Measurements from ENCODE around the gene ST8SIA2.

Gene ST8SIA2

DNA sequence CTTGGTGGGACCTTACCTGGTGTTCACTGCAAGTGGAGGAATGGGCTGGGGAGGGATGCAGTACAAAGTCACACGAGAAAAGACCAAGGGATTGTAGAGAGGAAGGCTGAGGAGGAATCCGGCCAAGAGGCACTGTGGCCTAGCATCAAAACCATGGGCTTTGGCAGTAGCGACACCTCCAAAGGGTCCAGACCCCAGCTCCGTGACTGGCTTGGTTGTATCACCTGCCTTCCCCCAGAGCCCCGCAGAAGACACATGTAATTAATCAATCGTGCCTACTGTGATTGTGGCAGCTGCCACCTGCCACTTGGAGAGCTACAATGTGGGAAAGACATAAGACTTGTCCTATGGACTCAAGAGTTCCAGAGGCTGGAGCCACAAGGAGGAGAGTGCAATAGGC is 54.7 kb downstream of the ST8SIA2 start:
- H2BK12ac ChIP-seq (ENCODE audit: low read length) = no peak overlapping the region
- no peak overlapping the region for H4K8ac ChIP-seq (ENCODE audit: low read depth, low read length)
- H3K4me3 ChIP-seq (ENCODE audit: low read length in 2 of 2) = no peak overlapping the region
- no peak overlapping the region for H2AFZ ChIP-seq (ENCODE audit: low read length)
- H3K9me3 ChIP-seq (replicated peaks in 1 of 2; ENCODE audit: control insufficient read depth in 2 of 2, insufficient read depth in 1 of 2, low read depth in 1 of 2, low read length in 2 of 2) = no peaks in the 10 kb centered on the region
- no peak overlapping the region for H3K4me2 ChIP-seq (ENCODE audit: insufficient read depth, low read length, poor library complexity, severe bottlenecking)
- H2AK5ac ChIP-seq (ENCODE audit: low read depth, low read length) = no peak overlapping the region
- no CpG with 5 or more reads among the region's 6 CpGs for WGBS, 2 donors (ENCODE audit: extremely low coverage in 2 of 2, insufficient read length in 2 of 2, insufficient replicate concordance in 1 of 2)
- no peak overlapping the region for H3K27ac ChIP-seq (replicated peaks; ENCODE audit: low read length)
- no peak overlapping the region for H3K23ac ChIP-seq (ENCODE audit: low read depth, low read length, poor library complexity)
- no peak overlapping the region for H3K4ac ChIP-seq (ENCODE audit: low read length)
- no peaks in the 10 kb centered on the region for H3K4me1 ChIP-seq (ENCODE audit: control insufficient read depth in 2 of 2, insufficient read depth in 1 of 2, low read depth in 1 of 2, low read length in 2 of 2)
- no peak overlapping the region for H4K91ac ChIP-seq (ENCODE audit: low read depth, low read length, poor library complexity)
- no peak overlapping the region for H2BK120ac ChIP-seq (ENCODE audit: low read depth, low read length)
- H2BK5ac ChIP-seq (ENCODE audit: low read length) = no peak overlapping the region
- no peaks in the 10 kb centered on the region for H3K27me3 ChIP-seq (ENCODE audit: control insufficient read depth in 3 of 3, insufficient read depth in 3 of 3, low read depth in 1 of 3, low read length in 3 of 3)
- no peak overlapping the region for H2BK15ac ChIP-seq (ENCODE audit: low read length)
- H3K18ac ChIP-seq (ENCODE audit: low read length) = no peak overlapping the region
- no peak overlapping the region for H3K9ac ChIP-seq (ENCODE audit: low read depth, low read length, poor library complexity)
- H3K14ac ChIP-seq (ENCODE audit: low read length) = no peak overlapping the region
- no peak for DNase-seq (ENCODE audit: low spot score)
- H3K36me3 ChIP-seq (replicated peaks in 1 of 2; ENCODE audit: control insufficient read depth in 2 of 2, insufficient read depth in 2 of 2, low read length in 2 of 2) = peaks cover 38 to 100% of the 10 kb centered on the region in 2 donors
- H3K79me1 ChIP-seq (ENCODE audit: low read depth, low read length) = no peaks in the 10 kb centered on the region

DNA sequence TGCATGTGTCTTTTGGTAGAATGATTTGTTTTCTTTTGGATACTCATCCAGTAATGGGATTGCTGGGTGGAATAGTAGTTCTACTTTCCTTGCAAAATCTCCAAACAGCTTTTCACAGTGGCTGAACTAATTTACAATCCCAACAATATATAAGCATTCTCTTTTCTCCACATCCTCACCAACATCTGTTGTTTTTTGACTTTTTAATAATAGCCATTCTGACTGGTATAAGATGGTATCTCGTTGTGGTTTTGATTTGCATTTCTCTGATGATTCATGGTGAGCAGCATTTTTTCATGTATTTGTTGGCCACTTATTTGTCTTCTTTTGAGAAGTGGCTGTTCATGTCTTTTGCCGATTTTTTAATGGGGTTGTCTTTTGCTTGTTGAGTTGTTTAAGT is 55.8 kb downstream of the ST8SIA2 start:
- Histone ChIP-seq H3K14ac (ENCODE audit: low read length) (no peak overlapping the region), H2BK5ac (ENCODE audit: low read length) (no peak overlapping the region), H3K18ac (ENCODE audit: low read length) (no peak overlapping the region), H3K9me3 (replicated peaks in 1 of 2; ENCODE audit: control insufficient read depth in 2 of 2, insufficient read depth in 1 of 2, low read depth in 1 of 2, low read length in 2 of 2) (no peaks in the 10 kb centered on the region), H2BK15ac (ENCODE audit: low read length) (no peak overlapping the region), H3K4me1 (ENCODE audit: control insufficient read depth in 2 of 2, insufficient read depth in 1 of 2, low read depth in 1 of 2, low read length in 2 of 2) (no peaks in the 10 kb centered on the region), H3K79me1 (ENCODE audit: low read depth, low read length) (no peaks in the 10 kb centered on the region), H3K4me2 (ENCODE audit: insufficient read depth, low read length, poor library complexity, severe bottlenecking) (no peak overlapping the region), H3K4me3 (ENCODE audit: low read length in 2 of 2) (no peak overlapping the region), H3K4ac (ENCODE audit: low read length) (no peak overlapping the region), H2AFZ (ENCODE audit: low read length) (no peak overlapping the region), H2AK5ac (ENCODE audit: low read depth, low read length) (no peak overlapping the region), H4K91ac (ENCODE audit: low read depth, low read length, poor library complexity) (no peak overlapping the region), H4K8ac (ENCODE audit: low read depth, low read length) (no peak overlapping the region), H3K9ac (ENCODE audit: low read depth, low read length, poor library complexity) (no peak overlapping the region), H2BK120ac (ENCODE audit: low read depth, low read length) (no peak overlapping the region), H3K27ac (replicated peaks; ENCODE audit: low read length) (no peak overlapping the region), H3K36me3 (replicated peaks in 1 of 2; ENCODE audit: control insufficient read depth in 2 of 2, insufficient read depth in 2 of 2, low read length in 2 of 2) (peaks cover 36 to 100% of the 10 kb centered on the region in 2 donors), H3K27me3 (ENCODE audit: control insufficient read depth in 3 of 3, insufficient read depth in 3 of 3, low read depth in 1 of 3, low read length in 3 of 3) (no peaks in the 10 kb centered on the region), H3K23ac (ENCODE audit: low read depth, low read length, poor library complexity) (no peak overlapping the region), H2BK12ac (ENCODE audit: low read length) (no peak overlapping the region)
- no CpG with 5 or more reads among the region's 2 CpGs for WGBS, 2 donors (ENCODE audit: extremely low coverage in 2 of 2, insufficient read length in 2 of 2, insufficient replicate concordance in 1 of 2)
- no peak for DNase-seq (ENCODE audit: low spot score)

GRCh38 chr15:92451225-92451825 is 57.6 kb downstream of the ST8SIA2 start:
- H2BK5ac ChIP-seq (ENCODE audit: low read length) = no peak overlapping the region
- no peak overlapping the region for H3K4me2 ChIP-seq (ENCODE audit: insufficient read depth, low read length, poor library complexity, severe bottlenecking)
- DNase-seq (ENCODE audit: low spot score) = no peak
- no peak overlapping the region for H2BK120ac ChIP-seq (ENCODE audit: low read depth, low read length)
- H3K9me3 ChIP-seq (replicated peaks in 1 of 2; ENCODE audit: control insufficient read depth in 2 of 2, insufficient read depth in 1 of 2, low read depth in 1 of 2, low read length in 2 of 2) = no peaks in the 10 kb centered on the region
- no peak overlapping the region for H2AFZ ChIP-seq (ENCODE audit: low read length)
- peaks cover 0 to 3% of the 10 kb centered on the region in 2 donors for H3K4me1 ChIP-seq (ENCODE audit: control insufficient read depth in 2 of 2, insufficient read depth in 1 of 2, low read depth in 1 of 2, low read length in 2 of 2)
- no peaks in the 10 kb centered on the region for H3K27me3 ChIP-seq (ENCODE audit: control insufficient read depth in 3 of 3, insufficient read depth in 3 of 3, low read depth in 1 of 3, low read length in 3 of 3)
- no peak overlapping the region for H3K14ac ChIP-seq (ENCODE audit: low read length)
- H3K27ac ChIP-seq (replicated peaks; ENCODE audit: low read length) = no peak overlapping the region
- H2AK5ac ChIP-seq (ENCODE audit: low read depth, low read length) = no peak overlapping the region
- no peak overlapping the region for H4K91ac ChIP-seq (ENCODE audit: low read depth, low read length, poor library complexity)
- peak overlapping the region; percentile 21 for H3K23ac ChIP-seq (ENCODE audit: low read depth, low read length, poor library complexity)
- no peak overlapping the region for H4K8ac ChIP-seq (ENCODE audit: low read depth, low read length)
- H3K79me1 ChIP-seq (ENCODE audit: low read depth, low read length) = no peaks in the 10 kb centered on the region
- no peak overlapping the region for H3K9ac ChIP-seq (ENCODE audit: low read depth, low read length, poor library complexity)
- H3K36me3 ChIP-seq (replicated peaks in 1 of 2; ENCODE audit: control insufficient read depth in 2 of 2, insufficient read depth in 2 of 2, low read length in 2 of 2) = peaks cover 33 to 100% of the 10 kb centered on the region in 2 donors
- no peak overlapping the region for H3K4ac ChIP-seq (ENCODE audit: low read length)
- no CpG with 5 or more reads among the region's 10 CpGs for WGBS, 2 donors (ENCODE audit: extremely low coverage in 2 of 2, insufficient read length in 2 of 2, insufficient replicate concordance in 1 of 2)
- no peak overlapping the region for H3K18ac ChIP-seq (ENCODE audit: low read length)
- no peak overlapping the region for H2BK15ac ChIP-seq (ENCODE audit: low read length)
- H2BK12ac ChIP-seq (ENCODE audit: low read length) = no peak overlapping the region
- no peak overlapping the region for H3K4me3 ChIP-seq (ENCODE audit: low read length in 2 of 2)

- Histone ChIP-seq H2BK15ac (ENCODE audit: low read length) (no peak overlapping the region), H3K4me3 (ENCODE audit: low read length in 2 of 2) (no peak overlapping the region), H3K79me1 (ENCODE audit: low read depth, low read length) (no peaks in the 10 kb centered on the region), H3K4me2 (ENCODE audit: insufficient read depth, low read length, poor library complexity, severe bottlenecking) (no peak overlapping the region), H4K8ac (ENCODE audit: low read depth, low read length) (no peak overlapping the region), H3K4ac (ENCODE audit: low read length) (no peak overlapping the region), H4K91ac (ENCODE audit: low read depth, low read length, poor library complexity) (no peak overlapping the region), H3K27me3 (ENCODE audit: control insufficient read depth in 3 of 3, insufficient read depth in 3 of 3, low read depth in 1 of 3, low read length in 3 of 3) (no peaks in the 10 kb centered on the region), H2AFZ (ENCODE audit: low read length) (no peak overlapping the region), H2BK120ac (ENCODE audit: low read depth, low read length) (no peak overlapping the region), H2AK5ac (ENCODE audit: low read depth, low read length) (no peak overlapping the region), H3K27ac (replicated peaks; ENCODE audit: low read length) (no peak overlapping the region), H3K36me3 (replicated peaks in 1 of 2; ENCODE audit: control insufficient read depth in 2 of 2, insufficient read depth in 2 of 2, low read length in 2 of 2) (peaks cover 36 to 100% of the 10 kb centered on the region in 2 donors), H2BK12ac (ENCODE audit: low read length) (no peak overlapping the region), H2BK5ac (ENCODE audit: low read length) (no peak overlapping the region), H3K9me3 (replicated peaks in 1 of 2; ENCODE audit: control insufficient read depth in 2 of 2, insufficient read depth in 1 of 2, low read depth in 1 of 2, low read length in 2 of 2) (no peaks in the 10 kb centered on the region), H3K18ac (ENCODE audit: low read length) (no peak overlapping the region), H3K9ac (ENCODE audit: low read depth, low read length, poor library complexity) (no peak overlapping the region), H3K4me1 (ENCODE audit: control insufficient read depth in 2 of 2, insufficient read depth in 1 of 2, low read depth in 1 of 2, low read length in 2 of 2) (peaks cover 0 to 3% of the 10 kb centered on the region in 2 donors), H3K14ac (ENCODE audit: low read length) (no peak overlapping the region), H3K23ac (ENCODE audit: low read depth, low read length, poor library complexity) (no peak overlapping the region)
- no CpG with 5 or more reads among the region's 3 CpGs for WGBS, 2 donors (ENCODE audit: extremely low coverage in 2 of 2, insufficient read length in 2 of 2, insufficient replicate concordance in 1 of 2)
- DNase-seq (ENCODE audit: low spot score) = no peak
These were observed 58.5 kb downstream of the ST8SIA2 start for GRCh38 chr15:92452143-92452542.
